ENCODE results near the gene NEURL3. TPM values are rescaled to one million over a fixed set of nuclear protein-coding genes. Genes with fewer than 3 reads are reported as not detected.

Gene NEURL3
- total and polyA plus RNA-seq, 4 donors = 0.24 to 2.1 (median 0.72) TPM

GRCh38 chr2:96502891-96503636 is 2.1 kb downstream of the NEURL3 start:
- Histone ChIP-seq H3K27me3 (ENCODE audit: control insufficient read depth in 3 of 3, insufficient read depth in 3 of 3, low read length in 2 of 3) (peaks cover 0 to 23% (median 16%) of the 10 kb centered on the region in 3 donors), H3K36me3 (ENCODE audit: control insufficient read depth in 4 of 4, insufficient read depth in 4 of 4, low read length in 4 of 4) (no peaks in the 10 kb centered on the region), H3K9ac (ENCODE audit: insufficient read depth in 1 of 2, low read length in 2 of 2) (no peak overlapping the region), H3K27ac (ENCODE audit: low read depth in 1 of 2, low read length in 1 of 2) (no peak overlapping the region), H3K4me3 (no peak overlapping the region), H3K4me1 (ENCODE audit: control insufficient read depth in 5 of 5, insufficient read depth in 5 of 5, low read length in 5 of 5) (peaks cover 0 to 28% (median 4%) of the 10 kb centered on the region in 5 donors), H3K9me3 (ENCODE audit: control insufficient read depth in 4 of 4, insufficient read depth in 3 of 4, low read length in 3 of 4) (peaks cover 0 to 2% (median 0%) of the 10 kb centered on the region in 4 donors)
- WGBS, 2 donors = 76% methylated on average over 13 of the region's 13 CpGs
- DNase-seq (no peak), ATAC-seq (ENCODE audit: insufficient read depth, low FRiP score) (no peak)
- no peak for TF ChIP-seq CTCF (IDR thresholded peaks at IDR 0.05; ENCODE audit: control extremely low read depth, extremely low read depth)

- H3K9ac ChIP-seq (ENCODE audit: insufficient read depth in 1 of 2, low read length in 2 of 2) = no peak overlapping the region
- peaks cover 0 to 23% (median 16%) of the 10 kb centered on the region in 3 donors for H3K27me3 ChIP-seq (ENCODE audit: control insufficient read depth in 3 of 3, insufficient read depth in 3 of 3, low read length in 2 of 3)
- peaks cover 0 to 23% (median 0%) of the 10 kb centered on the region in 5 donors for H3K4me1 ChIP-seq (ENCODE audit: control insufficient read depth in 5 of 5, insufficient read depth in 5 of 5, low read length in 5 of 5)
- TF ChIP-seq CTCF (IDR thresholded peaks at IDR 0.05; ENCODE audit: control extremely low read depth, extremely low read depth) = no peak
- peak overlapping the region in 1 of 2 donors; percentile 41 for H3K27ac ChIP-seq (ENCODE audit: low read depth in 1 of 2, low read length in 1 of 2)
- no peak for ATAC-seq (ENCODE audit: insufficient read depth, low FRiP score)
- H3K36me3 ChIP-seq (ENCODE audit: control insufficient read depth in 4 of 4, insufficient read depth in 4 of 4, low read length in 4 of 4) = no peaks in the 10 kb centered on the region
- 79 to 84% methylated on average over 16 of the region's 16 CpGs for WGBS, 2 donors
- peaks cover 0 to 2% (median 0%) of the 10 kb centered on the region in 4 donors for H3K9me3 ChIP-seq (ENCODE audit: control insufficient read depth in 4 of 4, insufficient read depth in 3 of 4, low read length in 3 of 4)
- no peak overlapping the region for H3K4me3 ChIP-seq
- DNase-seq = no peak
Measured at GRCh38 chr2:96501886-96502810, 3.0 kb downstream of the NEURL3 start.

- TF ChIP-seq CTCF (IDR thresholded peaks at IDR 0.05; ENCODE audit: control extremely low read depth, extremely low read depth) = no peak
- Histone ChIP-seq H3K4me1 (ENCODE audit: control insufficient read depth in 5 of 5, insufficient read depth in 5 of 5, low read length in 5 of 5) (peaks cover 0 to 23% (median 0%) of the 10 kb centered on the region in 5 donors), H3K36me3 (ENCODE audit: control insufficient read depth in 4 of 4, insufficient read depth in 4 of 4, low read length in 4 of 4) (no peaks in the 10 kb centered on the region), H3K27ac (ENCODE audit: low read depth in 1 of 2, low read length in 1 of 2) (peak overlapping the region in 1 of 2 donors; percentile 41), H3K9ac (ENCODE audit: insufficient read depth in 1 of 2, low read length in 2 of 2) (no peak overlapping the region), H3K4me3 (no peak overlapping the region), H3K9me3 (ENCODE audit: control insufficient read depth in 4 of 4, insufficient read depth in 3 of 4, low read length in 3 of 4) (peaks cover 0 to 2% (median 0%) of the 10 kb centered on the region in 4 donors), H3K27me3 (ENCODE audit: control insufficient read depth in 3 of 3, insufficient read depth in 3 of 3, low read length in 2 of 3) (peaks cover 0 to 23% (median 16%) of the 10 kb centered on the region in 3 donors)
- 9 to 25% methylated on average over 2 of the region's 2 CpGs for WGBS, 2 donors
- DNase-seq (no peak), ATAC-seq (ENCODE audit: insufficient read depth, low FRiP score) (no peak)
Measured at GRCh38 chr2:96501471-96501874, 3.7 kb downstream of the NEURL3 start.

Measured in lung (tissue), 12 donors.